ENCODE data around the gene P2RY12. TPM values are rescaled to one million over a fixed set of nuclear protein-coding genes. Genes with fewer than 3 reads are reported as not detected.

The P2RY12 gene
- total and polyA plus RNA-seq, 9 of the 15 experiments (the other 6 are each of a cell fraction or from before 2014, with no cell fraction given): not detected

DNA sequence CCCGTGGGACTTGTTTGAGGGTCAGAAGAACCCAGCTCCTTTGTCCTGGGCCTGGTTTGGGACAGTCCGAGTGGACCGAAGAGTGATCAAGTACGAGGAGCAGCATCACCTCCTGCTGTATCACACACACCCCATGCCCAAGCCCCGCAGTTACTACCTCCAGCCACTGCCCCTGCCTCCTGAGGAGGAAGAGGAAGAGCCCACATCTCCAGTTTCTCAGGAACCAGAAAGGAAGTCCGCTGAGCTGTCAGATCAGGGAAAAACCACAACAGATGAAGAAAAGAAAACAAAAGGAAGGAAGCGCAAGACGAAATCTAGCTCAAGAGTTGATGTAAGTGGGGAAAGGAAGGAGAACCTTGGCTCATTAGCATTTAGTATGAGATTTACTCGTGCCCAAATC, 3.3 kb upstream of the P2RY12 start:
- Histone ChIP-seq H3K9me1 (ENCODE audit: control insufficient read depth, insufficient read depth, low read length) (no peaks in the 10 kb centered on the region), H3K4me2 (ENCODE audit: insufficient read depth, low read length) (no peak overlapping the region), H3K4me3 (no peak overlapping the region), H3K36me3 (ENCODE audit: control insufficient read depth, insufficient read depth, low read length) (no peaks in the 10 kb centered on the region), H3K4me1 (replicated peaks in 1 of 2; ENCODE audit: control insufficient read depth in 2 of 2, insufficient read depth in 2 of 2, low read length in 2 of 2) (no peaks in the 10 kb centered on the region), H3K9ac (ENCODE audit: insufficient read depth in 1 of 2, low read depth in 2 of 2, low read length in 2 of 2) (no peak overlapping the region), H4K20me1 (replicated peaks; ENCODE audit: control insufficient read depth, insufficient read depth, low read length) (no peaks in the 10 kb centered on the region), H3K9me3 (replicated peaks; ENCODE audit: control insufficient read depth, insufficient read depth, low read depth, low read length) (no peaks in the 10 kb centered on the region), H3K27ac (ENCODE audit: extremely low read depth, low read depth, low read length) (no peak overlapping the region), H3K79me2 (ENCODE audit: control insufficient read depth, insufficient read depth, low read length) (no peaks in the 10 kb centered on the region), H2AFZ (ENCODE audit: low read depth, low read length) (peak overlapping the region; percentile 20; the same call in 1 of the 2 replicates), H3K27me3 (ENCODE audit: control insufficient read depth in 2 of 2, insufficient read depth in 2 of 2, low read length in 2 of 2) (peaks cover 0 to 5% of the 10 kb centered on the region in 2 experiments; a peak in 3 of 5 replicates)
- in situ Hi-C loops (cut with MboI) (no loop called here), intact Hi-C loops (cut with micrococcal nuclease) (no loop called here)
- DNase-seq (ENCODE audit: extremely low read depth in 1 of 4, low spot score in 3 of 4) (no peak), ATAC-seq (no peak), FAIRE-seq (no peak)
- ChIA-PET POLR2A (interaction anchor here (0.8 to 1.2 kb wide), 3 partner anchors 9 to 20 kb away, joined by 4 to 5 read pairs (median 4); no protein-coding TSS in a partner anchor), CTCF (ENCODE audit: low intra/inter-chr PET ratio) (no interaction called here)
- TF ChIP-seq SNIP1 (IDR thresholded peaks at IDR 0.05; ENCODE audit: low read depth) (no peak), ZNF239 (CRISPR knock-in tag; IDR thresholded peaks at IDR 0.05) (no peak), ZNF668 (CRISPR knock-in tag; IDR thresholded peaks at IDR 0.05) (no peak), BRD9 (IDR thresholded peaks at IDR 0.05; ENCODE audit: low read depth, partially characterized antibody) (no peak), SUPT5H (IDR thresholded peaks at IDR 0.05) (no peak), RB1 (IDR thresholded peaks at IDR 0.05; ENCODE audit: low read depth) (no peak), HSF4 (CRISPR knock-in tag; IDR thresholded peaks at IDR 0.05; ENCODE audit: borderline replicate concordance) (no peak), TRIM28 (IDR thresholded peaks at IDR 0.05) (no peak), ETV1 (tag; conservative IDR thresholded peaks at IDR 0.05; ENCODE audit: low read depth) (no peak), NCOA1 (IDR thresholded peaks at IDR 0.05; ENCODE audit: low read depth) (no peak), MYBL2 (IDR thresholded peaks at IDR 0.05; ENCODE audit: low read depth) (no peak), MYBL2 (CRISPR knock-in tag; IDR thresholded peaks at IDR 0.05; ENCODE audit: borderline replicate concordance) (no peak), ZBED1 (IDR thresholded peaks at IDR 0.05) (no peak), DPF2 (IDR thresholded peaks at IDR 0.05) (no peak)
- WGBS (ENCODE audit: insufficient coverage, low coverage, missing lambda C conversion rate): 8% methylated on average over 9 of the region's 9 CpGs
- BruUV-seq (replicated peaks): no TSS peak

Measured in K562 (cell line).